ENCODE results near the gene FOXO3B. TPM values are rescaled to one million over a fixed set of nuclear protein-coding genes. Genes with fewer than 3 reads are reported as not detected.
"Not testable (repeated sequence)": the region's sequence is repeated elsewhere in the genome, so short reads cannot be mapped to it uniquely, and the experiment has no call there.

FOXO3B gene
- polyA plus RNA-seq (2013, experiment 1 of 4): 15.7 TPM
- polyA plus RNA-seq (2013, experiment 2 of 4): 19.0 TPM
- 16.2 TPM for polyA plus RNA-seq (2013, experiment 3 of 4)
- polyA plus RNA-seq (2013, experiment 4 of 4): 18.2 TPM

DNA sequence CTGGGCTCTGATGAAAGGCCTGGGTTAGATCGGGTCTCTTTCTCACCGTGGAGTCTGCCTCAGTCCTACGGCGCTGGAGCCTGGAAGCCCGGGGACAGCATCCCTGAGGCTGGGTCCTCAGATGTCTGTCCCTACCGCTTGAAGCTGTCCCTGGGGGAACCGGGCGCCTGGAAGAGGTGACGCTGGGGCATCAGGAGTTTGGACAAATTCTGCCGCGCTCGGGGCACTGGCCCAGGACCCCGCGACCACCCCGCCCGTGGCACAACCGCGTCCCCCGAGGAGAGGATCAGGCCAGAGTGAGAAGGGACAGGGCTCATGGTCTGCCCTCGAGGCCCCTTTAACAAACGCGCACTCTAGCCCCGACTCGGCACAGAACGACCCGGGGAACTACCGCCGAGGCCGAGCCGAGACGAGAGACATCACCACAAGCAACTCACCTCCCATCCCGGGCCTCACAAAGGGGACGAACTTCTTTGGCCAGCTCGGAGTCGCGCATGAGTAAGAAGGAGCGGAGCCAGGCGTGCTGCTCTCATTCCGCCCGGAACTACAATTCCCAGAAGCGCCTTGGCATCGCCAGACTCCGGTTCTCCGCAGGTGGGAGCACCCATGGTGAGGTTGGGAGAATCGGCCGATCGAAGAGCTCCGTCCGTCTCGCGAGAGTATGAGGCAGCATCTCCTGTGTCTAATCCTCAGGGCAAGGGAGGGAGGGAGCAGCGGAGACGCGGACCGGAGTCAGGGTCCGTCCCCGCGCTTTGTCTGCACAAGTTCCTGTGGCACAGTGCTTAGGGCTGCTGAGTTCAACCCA lies at the start of gene FOXO3B:
Gene FOXO3B, minus strand, starts transcription at position 548 of the 805 bp plus-strand sequence. CDS start 663 bp downstream, outside the sequence.
- 0% methylated on average over 49 to 50 of the region's 58 CpGs for WGBS, 2 experiments
- Histone ChIP-seq H3K4me3 (ENCODE audit: insufficient read depth, low read depth, low read length) (peak within 1 kb of the TSS; percentile 57), H3K36me3 (ENCODE audit: control insufficient read depth, insufficient read depth, low read length) (peaks cover 20% of the 10 kb centered on the region)
- H3K27me3 ChIP-seq (ENCODE audit: control insufficient read depth, insufficient read depth, low read length, poor library complexity, severe bottlenecking); H3K4me1 ChIP-seq (ENCODE audit: control insufficient read depth, insufficient read depth, low read length); H3K9me3 ChIP-seq (ENCODE audit: control insufficient read depth, low read length); H3K27ac ChIP-seq (ENCODE audit: insufficient read depth, low read depth, low read length, poor library complexity, severe bottlenecking): not testable (repeated sequence)

DNA sequence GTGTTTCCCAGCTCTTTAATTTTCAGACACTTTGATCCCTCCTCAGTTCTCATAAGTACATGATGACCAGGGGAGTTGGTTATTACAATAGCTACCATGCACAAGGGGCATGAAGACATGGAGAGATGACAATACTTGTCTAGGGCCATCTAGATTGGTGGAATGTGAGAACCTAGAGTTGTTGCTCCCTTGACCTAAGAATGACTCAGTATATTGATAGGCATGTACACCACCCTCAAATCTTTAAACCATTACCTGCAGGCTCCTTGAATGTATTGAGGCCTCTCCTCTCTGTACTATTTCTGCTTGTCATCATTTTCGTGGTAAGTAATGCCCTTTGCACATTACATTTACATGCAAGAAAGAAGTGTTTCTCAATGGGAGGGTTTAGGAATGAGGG lies 41.4 kb upstream of the FOXO3B start:
- H3K4me1 ChIP-seq (ENCODE audit: control insufficient read depth, insufficient read depth, low read length); H3K27me3 ChIP-seq (ENCODE audit: control insufficient read depth, insufficient read depth, low read length, poor library complexity, severe bottlenecking); H3K9me3 ChIP-seq (ENCODE audit: control insufficient read depth, low read length); H3K27ac ChIP-seq (ENCODE audit: insufficient read depth, low read depth, low read length, poor library complexity, severe bottlenecking); H3K36me3 ChIP-seq (ENCODE audit: control insufficient read depth, insufficient read depth, low read length); H3K4me3 ChIP-seq (ENCODE audit: insufficient read depth, low read depth, low read length): not testable (repeated sequence)
- WGBS, 2 experiments: no CpG with 5 or more reads among the region's 1 CpG

DNA sequence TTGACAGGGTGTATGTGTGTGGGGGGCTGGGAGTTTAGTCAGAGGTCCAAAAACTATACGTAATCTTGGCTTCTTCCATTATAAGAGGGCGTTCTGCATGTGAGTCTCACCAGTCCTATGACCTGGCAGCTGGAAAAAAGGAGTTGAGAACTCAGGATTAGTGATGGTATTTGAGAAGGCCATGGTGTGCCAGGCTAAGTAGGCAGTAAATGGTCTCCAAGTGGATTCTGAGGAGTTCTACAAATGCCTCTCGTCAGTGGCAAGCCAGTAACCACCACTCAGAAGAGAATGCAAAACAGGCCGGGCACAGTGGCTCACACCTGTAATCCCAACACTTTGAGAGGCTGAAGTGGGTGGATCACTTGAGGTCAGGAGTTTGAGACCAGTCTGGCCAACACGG lies 40.5 kb upstream of the FOXO3B start:
- H3K4me3 ChIP-seq (ENCODE audit: insufficient read depth, low read depth, low read length); H3K27ac ChIP-seq (ENCODE audit: insufficient read depth, low read depth, low read length, poor library complexity, severe bottlenecking); H3K27me3 ChIP-seq (ENCODE audit: control insufficient read depth, insufficient read depth, low read length, poor library complexity, severe bottlenecking); H3K36me3 ChIP-seq (ENCODE audit: control insufficient read depth, insufficient read depth, low read length); H3K9me3 ChIP-seq (ENCODE audit: control insufficient read depth, low read length); H3K4me1 ChIP-seq (ENCODE audit: control insufficient read depth, insufficient read depth, low read length): not testable (repeated sequence)
- WGBS, 2 experiments: 75 to 82% methylated on average over 3 to 4 of the region's 5 CpGs

DNA sequence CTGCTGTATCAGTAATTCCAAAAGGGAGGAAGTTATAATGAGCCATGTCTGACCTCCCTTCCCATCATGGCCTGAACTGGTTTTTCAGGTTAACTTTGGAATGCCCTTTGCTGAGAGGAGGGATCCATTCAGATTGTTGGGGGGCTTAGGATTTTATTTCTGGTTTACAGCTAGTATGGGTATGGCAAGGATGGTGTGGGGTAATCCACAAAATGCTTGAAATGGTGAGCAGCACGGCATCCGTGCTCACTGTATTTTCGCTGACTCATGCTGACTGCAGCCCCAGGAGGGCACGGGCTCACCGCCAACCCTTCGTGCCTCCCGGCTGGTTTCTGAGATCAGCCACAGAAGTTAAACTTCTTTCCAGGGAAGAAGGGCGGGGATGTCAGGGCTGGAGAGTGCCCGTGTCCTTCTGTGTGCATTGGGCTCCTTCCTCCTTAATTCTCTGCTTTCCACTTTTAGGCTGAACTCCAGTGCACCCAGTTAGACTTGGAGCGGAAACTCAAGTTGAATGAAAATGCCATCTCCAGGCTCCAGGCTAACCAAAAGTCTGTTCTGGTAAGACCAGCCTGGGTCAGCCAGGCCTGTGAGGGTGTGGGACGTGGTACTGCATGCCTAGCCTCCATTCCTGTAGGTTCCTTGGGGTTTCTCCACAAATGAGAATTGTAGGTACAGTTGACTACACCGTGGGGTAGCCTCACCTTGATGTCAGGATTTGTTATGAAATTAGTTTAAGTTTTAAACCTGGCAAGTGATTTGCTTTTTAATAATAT lies 39.8 kb upstream of the FOXO3B start:
- not testable (repeated sequence) for H3K4me3 ChIP-seq (ENCODE audit: insufficient read depth, low read depth, low read length); H3K9me3 ChIP-seq (ENCODE audit: control insufficient read depth, low read length); H3K4me1 ChIP-seq (ENCODE audit: control insufficient read depth, insufficient read depth, low read length); H3K36me3 ChIP-seq (ENCODE audit: control insufficient read depth, insufficient read depth, low read length); H3K27ac ChIP-seq (ENCODE audit: insufficient read depth, low read depth, low read length, poor library complexity, severe bottlenecking); H3K27me3 ChIP-seq (ENCODE audit: control insufficient read depth, insufficient read depth, low read length, poor library complexity, severe bottlenecking)
- WGBS, 2 experiments: 95 to 100% methylated on average over 1 of the region's 12 CpGs

DNA sequence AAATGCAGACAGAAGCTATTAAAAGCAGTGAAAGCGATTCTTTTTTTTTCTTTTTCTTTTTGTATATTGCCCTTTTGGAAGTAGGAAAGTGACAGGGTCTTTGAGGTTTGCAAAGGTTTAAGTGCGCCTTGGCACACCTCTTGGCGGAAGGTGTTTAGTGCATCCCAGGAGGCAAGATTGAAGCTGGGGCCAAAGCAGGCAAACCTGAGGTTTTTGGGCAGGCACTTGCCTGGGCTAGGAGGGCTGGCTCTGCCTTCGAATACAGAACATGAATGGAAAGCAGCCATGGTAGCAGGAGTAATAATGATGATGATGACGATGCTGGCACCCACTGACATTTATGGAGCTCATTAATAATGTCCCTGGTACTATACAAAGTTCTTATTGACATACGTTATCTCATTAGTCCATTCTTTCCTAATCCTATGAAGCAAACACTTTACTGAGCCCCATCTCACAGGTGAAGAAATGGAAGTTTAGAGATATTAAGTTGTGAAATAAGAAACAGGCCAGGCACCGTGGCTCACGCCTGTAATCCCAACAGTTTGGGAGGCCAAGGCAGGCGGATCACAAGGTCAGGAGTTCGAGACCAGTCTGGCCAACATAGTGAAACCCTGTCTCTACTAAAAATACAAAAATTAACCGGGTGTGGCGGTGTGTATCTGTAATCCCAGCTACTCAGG lies 37.5 kb upstream of the FOXO3B start:
- WGBS, 2 experiments: 70 to 78% methylated on average over 8 of the region's 12 CpGs
- not testable (repeated sequence) for H3K27me3 ChIP-seq (ENCODE audit: control insufficient read depth, insufficient read depth, low read length, poor library complexity, severe bottlenecking); H3K9me3 ChIP-seq (ENCODE audit: control insufficient read depth, low read length); H3K36me3 ChIP-seq (ENCODE audit: control insufficient read depth, insufficient read depth, low read length); H3K27ac ChIP-seq (ENCODE audit: insufficient read depth, low read depth, low read length, poor library complexity, severe bottlenecking); H3K4me1 ChIP-seq (ENCODE audit: control insufficient read depth, insufficient read depth, low read length); H3K4me3 ChIP-seq (ENCODE audit: insufficient read depth, low read depth, low read length)

DNA sequence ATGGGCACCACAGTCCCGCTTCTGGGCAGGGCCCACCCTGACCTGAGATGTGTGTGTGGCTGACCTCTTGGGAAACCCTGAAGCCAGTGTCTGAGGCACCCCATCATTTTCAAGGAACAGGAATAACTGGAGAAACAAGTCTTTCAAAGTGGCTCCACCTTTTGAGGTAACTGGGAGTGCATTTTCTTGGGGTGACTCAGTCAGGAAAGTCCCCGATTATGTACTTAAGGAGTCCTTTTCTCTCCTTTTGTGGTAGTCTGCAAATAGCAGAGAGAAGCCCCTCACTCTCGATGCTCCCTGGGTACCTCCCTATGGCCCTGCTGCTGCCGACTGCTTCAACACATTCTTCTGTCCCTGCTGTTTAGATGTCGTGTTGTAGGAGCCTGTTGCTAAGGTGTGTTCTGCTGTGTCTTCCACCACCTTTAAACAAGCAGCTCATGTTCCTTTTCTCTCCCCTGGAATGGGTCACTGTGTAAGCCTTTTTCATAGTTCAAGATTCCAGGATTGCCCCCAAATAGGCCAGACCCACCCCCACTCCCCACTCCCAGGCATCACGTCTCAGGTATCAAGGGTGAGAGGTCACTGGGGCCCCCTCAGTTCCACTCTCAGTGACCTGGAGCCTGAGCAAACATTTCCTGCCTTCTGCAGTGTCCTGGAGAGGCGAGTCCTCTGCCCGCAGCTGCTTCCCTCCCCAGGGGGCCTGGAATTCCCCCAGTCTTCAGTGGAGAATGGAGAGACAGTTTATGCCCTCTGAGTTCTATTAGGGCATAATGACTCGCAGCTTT lies 36.7 kb upstream of the FOXO3B start:
- H3K9me3 ChIP-seq (ENCODE audit: control insufficient read depth, low read length); H3K36me3 ChIP-seq (ENCODE audit: control insufficient read depth, insufficient read depth, low read length); H3K27ac ChIP-seq (ENCODE audit: insufficient read depth, low read depth, low read length, poor library complexity, severe bottlenecking); H3K27me3 ChIP-seq (ENCODE audit: control insufficient read depth, insufficient read depth, low read length, poor library complexity, severe bottlenecking); H3K4me3 ChIP-seq (ENCODE audit: insufficient read depth, low read depth, low read length); H3K4me1 ChIP-seq (ENCODE audit: control insufficient read depth, insufficient read depth, low read length): not testable (repeated sequence)
- 21 to 43% methylated on average over 5 to 8 of the region's 9 CpGs for WGBS, 2 experiments

DNA sequence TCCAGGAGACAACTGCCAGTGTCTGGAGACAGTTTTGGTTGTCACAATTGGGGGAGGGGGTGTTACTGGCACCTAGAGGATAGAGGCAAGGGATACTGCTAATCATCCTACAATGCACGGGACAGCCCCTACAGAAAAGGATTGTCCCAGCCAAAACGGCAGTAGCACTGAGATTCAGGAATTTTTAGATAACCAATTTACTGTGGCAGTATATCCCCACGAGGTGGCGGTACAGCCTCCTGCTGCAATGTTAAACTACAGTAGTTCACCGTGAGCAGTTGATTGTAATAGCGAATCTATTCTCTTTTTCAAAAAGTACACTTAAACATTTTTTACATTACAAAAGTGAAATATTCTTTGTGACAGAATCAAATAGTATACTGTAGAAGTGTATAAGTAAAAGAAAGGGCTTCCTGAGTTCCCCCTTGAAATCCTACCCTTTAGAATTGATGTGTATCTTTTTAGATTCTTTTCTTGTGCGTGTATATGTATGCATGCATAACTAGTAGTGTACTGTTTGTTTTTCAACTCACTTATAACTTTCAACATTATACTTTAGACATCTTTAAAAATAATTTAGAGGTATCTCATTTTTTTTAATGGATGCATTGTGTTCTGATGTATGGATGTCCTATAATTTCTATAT lies 30.4 kb upstream of the FOXO3B start:
- WGBS, 2 experiments: 6 to 13% methylated on average over 4 of the region's 7 CpGs
- not testable (repeated sequence) for H3K4me1 ChIP-seq (ENCODE audit: control insufficient read depth, insufficient read depth, low read length); H3K27me3 ChIP-seq (ENCODE audit: control insufficient read depth, insufficient read depth, low read length, poor library complexity, severe bottlenecking); H3K9me3 ChIP-seq (ENCODE audit: control insufficient read depth, low read length); H3K36me3 ChIP-seq (ENCODE audit: control insufficient read depth, insufficient read depth, low read length); H3K27ac ChIP-seq (ENCODE audit: insufficient read depth, low read depth, low read length, poor library complexity, severe bottlenecking); H3K4me3 ChIP-seq (ENCODE audit: insufficient read depth, low read depth, low read length)

DNA sequence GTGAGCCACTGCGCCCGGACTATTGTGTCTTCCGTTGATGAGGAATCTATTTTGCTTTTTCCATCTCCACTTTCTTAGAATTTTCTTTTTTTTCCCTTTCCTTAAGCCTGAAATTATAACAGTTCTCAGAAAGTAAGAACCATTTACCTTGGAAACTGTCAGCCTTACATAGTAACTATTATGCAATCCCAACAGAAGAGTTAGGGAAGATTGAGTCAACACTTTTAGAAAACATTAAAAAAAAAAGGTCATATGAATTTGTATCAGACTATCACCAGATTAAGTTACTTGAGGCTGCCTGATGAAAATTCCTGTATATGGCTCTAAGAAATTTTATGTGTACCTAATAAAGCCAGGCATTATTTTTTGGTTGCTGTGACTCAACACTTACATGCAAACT lies 26.1 kb upstream of the FOXO3B start:
- WGBS, 2 experiments: 94 to 98% methylated on average over 3 of the region's 3 CpGs
- not testable (repeated sequence) for H3K36me3 ChIP-seq (ENCODE audit: control insufficient read depth, insufficient read depth, low read length); H3K27me3 ChIP-seq (ENCODE audit: control insufficient read depth, insufficient read depth, low read length, poor library complexity, severe bottlenecking); H3K4me3 ChIP-seq (ENCODE audit: insufficient read depth, low read depth, low read length); H3K27ac ChIP-seq (ENCODE audit: insufficient read depth, low read depth, low read length, poor library complexity, severe bottlenecking); H3K4me1 ChIP-seq (ENCODE audit: control insufficient read depth, insufficient read depth, low read length); H3K9me3 ChIP-seq (ENCODE audit: control insufficient read depth, low read length)

DNA sequence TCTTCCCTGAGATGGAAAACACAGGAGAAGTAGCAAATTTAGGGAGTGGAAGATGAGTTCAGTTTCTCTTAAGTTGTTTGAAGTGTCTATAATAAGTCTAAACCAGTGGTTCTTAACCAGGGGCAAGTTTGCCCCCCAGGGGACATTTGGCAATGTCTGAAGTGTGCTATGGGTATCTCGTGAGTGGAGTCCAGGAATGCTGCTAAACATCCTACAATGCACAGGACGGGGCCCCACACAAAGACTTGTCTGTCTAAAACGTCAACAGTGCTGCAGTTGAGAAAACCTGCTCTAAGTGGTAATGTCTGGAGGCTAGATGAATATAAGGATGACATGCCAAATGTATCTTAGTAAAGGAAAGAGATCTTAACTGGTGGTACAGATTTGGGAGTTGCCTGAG lies 23.8 kb upstream of the FOXO3B start:
- 94 to 96% methylated on average over 3 of the region's 3 CpGs for WGBS, 2 experiments
- H3K27me3 ChIP-seq (ENCODE audit: control insufficient read depth, insufficient read depth, low read length, poor library complexity, severe bottlenecking); H3K4me1 ChIP-seq (ENCODE audit: control insufficient read depth, insufficient read depth, low read length); H3K36me3 ChIP-seq (ENCODE audit: control insufficient read depth, insufficient read depth, low read length); H3K27ac ChIP-seq (ENCODE audit: insufficient read depth, low read depth, low read length, poor library complexity, severe bottlenecking); H3K4me3 ChIP-seq (ENCODE audit: insufficient read depth, low read depth, low read length); H3K9me3 ChIP-seq (ENCODE audit: control insufficient read depth, low read length): not testable (repeated sequence)

Measured in ectodermal cell (in vitro differentiated cells).